Urinary bladder (tissue), 4 donors: ENCODE results near the gene ZNF185. TPM values are rescaled to one million over a fixed set of nuclear protein-coding genes. Genes with fewer than 3 reads are reported as not detected.

ENCODE experiments used
- DNase-seq: peaks from one replicate; pipeline ENCODE4 v3.0.0-alpha.2; 2015; ENCODE audit errors: extremely low spot score
- H3K27ac ChIP-seq: one replicate; pipeline ENCODE4 v1.5.1; 2013; ENCODE audit warnings: low read depth, mild to moderate bottlenecking, moderate library complexity
- H3K36me3 ChIP-seq: one replicate; pipeline ENCODE4 v1.6.1; 2013; ENCODE audit warnings: mild to moderate bottlenecking, moderate library complexity; ENCODE audit not compliant: insufficient read depth
- H3K4me1 ChIP-seq: one replicate; pipeline ENCODE4 v1.6.1; 2013; ENCODE audit warnings: mild to moderate bottlenecking, moderate library complexity; ENCODE audit not compliant: insufficient read depth
- H3K4me3 ChIP-seq: one replicate; pipeline ENCODE4 v1.5.1; 2013; ENCODE audit warnings: low read depth, low read length
- WGBS: extraction: QIAGEN DNeasy Blood & Tissue Kit; methylation state at CpG from one replicate; pipeline ENCODE4 v1.1.7; 2013; 5-methylcytosine and 5-hydroxymethylcytosine counted together
- polyA plus RNA-seq: library from polyadenylated mRNA; stranded (reverse); fragments of 200-250 nt; gene quantifications from one replicate; pipeline ENCODE4 v1.2.3, GENCODE V29; 2013
- total RNA-seq: library from RNA; depleted of rRNA; stranded (reverse); fragments of >200 nt; gene quantifications from one replicate; pipeline ENCODE4 v1.2.3, GENCODE V29; 2014
- donor health status: healthy with polysubstance abuse.
- donor health status: healthy.

The ZNF185 gene
- total and polyA plus RNA-seq, 2 donors: 5.3 to 9.7 TPM

DNA sequence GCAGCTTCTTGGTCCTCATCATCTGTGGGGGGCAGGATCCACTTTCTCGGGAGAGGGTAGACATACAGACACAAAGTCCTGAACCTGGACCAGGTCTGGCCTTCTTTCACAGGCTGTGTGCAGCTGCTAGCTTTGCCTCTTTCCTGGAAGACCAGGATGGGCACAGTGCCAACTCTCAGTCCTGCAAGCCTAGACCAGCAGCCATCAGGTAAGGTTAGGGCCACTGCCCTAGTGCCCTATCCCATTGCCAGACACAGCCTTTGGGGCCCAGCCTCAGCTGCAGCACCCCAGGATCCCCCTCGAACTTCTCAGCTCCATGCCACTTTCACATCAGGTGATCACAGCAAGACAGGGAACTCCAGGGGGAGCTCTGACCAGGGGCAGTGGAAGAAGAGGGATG is 38.4 kb downstream of the ZNF185 start:
- no peak for DNase-seq
- no peaks in the 10 kb centered on the region for H3K4me1 ChIP-seq
- H3K4me3 ChIP-seq: no peak overlapping the region
- H3K27ac ChIP-seq: no peak overlapping the region
- 75% methylated on average over 2 of the region's 2 CpGs for WGBS
- H3K36me3 ChIP-seq: no peaks in the 10 kb centered on the region

DNA sequence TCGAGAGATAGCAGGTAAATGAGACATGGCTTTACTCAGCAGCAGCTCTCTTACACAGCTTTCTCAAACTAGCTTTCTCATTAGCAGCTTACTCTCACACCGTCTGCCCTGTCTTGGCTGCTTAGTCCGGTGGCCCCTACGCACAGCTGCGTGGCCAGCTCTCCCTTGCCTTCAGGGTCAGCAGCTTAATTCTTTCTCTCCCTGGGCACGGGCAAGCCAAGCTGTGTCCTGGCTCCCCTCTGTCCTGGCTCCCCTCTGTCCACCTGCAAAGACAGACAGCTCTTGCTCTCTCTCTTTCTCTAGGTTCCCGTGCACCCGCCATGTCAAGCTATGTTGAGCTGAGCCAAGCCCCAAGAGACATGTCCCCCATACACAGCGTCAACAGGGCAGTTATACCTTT is 39.4 kb downstream of the ZNF185 start:
- no peaks in the 10 kb centered on the region for H3K4me1 ChIP-seq
- no peaks in the 10 kb centered on the region for H3K36me3 ChIP-seq
- WGBS: 86% methylated on average over 9 of the region's 9 CpGs
- H3K4me3 ChIP-seq: no peak overlapping the region
- DNase-seq: no peak
- no peak overlapping the region for H3K27ac ChIP-seq

DNA sequence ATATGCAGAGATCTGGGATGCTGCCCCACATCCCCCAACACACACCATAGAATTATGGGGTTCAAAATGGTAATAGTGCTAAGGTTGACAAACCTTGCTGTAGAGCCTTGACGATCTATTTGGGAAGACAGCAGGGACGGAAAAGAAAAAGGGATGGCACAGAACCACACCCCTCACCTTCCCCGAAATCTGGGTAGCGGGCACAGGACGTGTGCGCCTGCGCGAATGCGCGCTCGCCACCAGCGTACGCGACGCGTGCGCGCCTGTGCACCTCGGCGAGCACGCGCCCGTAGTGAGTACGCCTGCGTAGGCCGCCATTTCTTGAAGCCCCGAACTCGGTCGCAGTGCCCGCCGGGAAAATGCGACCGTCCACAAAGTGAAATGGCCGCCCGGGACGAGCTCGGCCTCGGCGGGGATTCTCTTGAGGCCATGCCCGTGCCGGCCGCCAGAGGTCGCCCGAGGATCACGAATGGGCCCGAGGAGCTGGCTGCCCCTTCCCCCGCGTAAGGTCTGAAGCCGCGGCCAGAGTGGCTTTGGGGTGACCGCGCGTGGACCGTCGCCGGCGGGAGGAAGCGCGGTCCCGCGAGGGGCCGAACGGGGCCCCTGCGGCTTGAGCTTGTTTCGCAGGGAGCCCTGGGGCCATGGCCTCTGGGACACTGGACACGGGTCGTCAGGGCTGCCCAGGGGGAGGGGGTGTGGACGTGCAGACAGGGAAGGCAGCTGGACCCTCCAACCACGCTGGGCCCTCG is 43.6 kb downstream of the ZNF185 start:
- WGBS: under 1% methylated on average over 69 of the region's 70 CpGs
- peak overlapping the region; percentile 81 for H3K27ac ChIP-seq
- no peaks in the 10 kb centered on the region for H3K4me1 ChIP-seq
- H3K36me3 ChIP-seq: no peaks in the 10 kb centered on the region
- H3K4me3 ChIP-seq: peak overlapping the region; percentile 35
- DNase-seq: peak; percentile 61

DNA sequence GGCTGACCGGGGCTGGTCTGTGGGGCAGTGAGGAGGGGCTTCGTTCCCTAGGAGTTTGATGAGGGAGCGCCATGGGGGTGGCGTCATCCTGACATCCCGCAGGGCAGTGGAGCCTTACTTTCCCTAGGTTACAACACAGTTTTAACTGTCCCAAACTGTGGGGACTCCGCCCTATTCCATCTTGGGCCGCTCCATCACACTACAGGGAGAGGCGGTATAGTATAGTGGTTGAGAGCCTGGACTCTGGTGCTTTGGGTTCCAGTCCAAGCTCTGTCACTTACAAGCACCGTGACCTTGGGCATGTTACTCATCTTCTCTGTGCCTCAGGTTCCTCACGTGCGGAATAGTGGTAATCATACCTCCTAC is 44.2 kb downstream of the ZNF185 start:
- DNase-seq: no peak
- Histone ChIP-seq H3K4me1 (no peaks in the 10 kb centered on the region), H3K4me3 (peak overlapping the region; percentile 24), H3K36me3 (no peaks in the 10 kb centered on the region), H3K27ac (peak overlapping the region; percentile 81)
- WGBS: 46% methylated on average over 11 of the region's 11 CpGs

DNA sequence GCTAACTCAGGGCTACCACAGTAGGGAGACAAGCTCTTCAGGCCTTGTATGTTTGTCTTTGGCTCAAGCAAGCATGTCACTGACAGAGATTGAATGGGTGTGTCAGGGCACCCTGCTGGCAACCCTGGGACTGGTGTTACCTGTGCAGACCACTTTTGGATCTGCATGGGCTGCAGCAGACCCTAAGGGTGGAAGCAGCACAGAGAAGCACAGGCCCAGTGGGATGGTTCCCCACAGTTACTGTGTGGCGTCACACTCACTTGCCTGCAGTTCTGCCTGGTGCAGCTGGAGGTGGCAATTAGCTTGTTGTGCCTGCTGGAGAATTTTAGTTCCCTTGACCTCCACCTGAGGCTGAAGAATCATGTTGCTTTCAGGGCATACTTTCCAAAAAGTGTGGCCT is 46.0 kb downstream of the ZNF185 start:
- Histone ChIP-seq H3K36me3 (no peaks in the 10 kb centered on the region), H3K27ac (no peak overlapping the region), H3K4me3 (no peak overlapping the region), H3K4me1 (no peaks in the 10 kb centered on the region)
- whole genome bisulfite sequencing: 96% methylated on average over 1 of the region's 1 CpG
- no peak for DNase-seq

DNA sequence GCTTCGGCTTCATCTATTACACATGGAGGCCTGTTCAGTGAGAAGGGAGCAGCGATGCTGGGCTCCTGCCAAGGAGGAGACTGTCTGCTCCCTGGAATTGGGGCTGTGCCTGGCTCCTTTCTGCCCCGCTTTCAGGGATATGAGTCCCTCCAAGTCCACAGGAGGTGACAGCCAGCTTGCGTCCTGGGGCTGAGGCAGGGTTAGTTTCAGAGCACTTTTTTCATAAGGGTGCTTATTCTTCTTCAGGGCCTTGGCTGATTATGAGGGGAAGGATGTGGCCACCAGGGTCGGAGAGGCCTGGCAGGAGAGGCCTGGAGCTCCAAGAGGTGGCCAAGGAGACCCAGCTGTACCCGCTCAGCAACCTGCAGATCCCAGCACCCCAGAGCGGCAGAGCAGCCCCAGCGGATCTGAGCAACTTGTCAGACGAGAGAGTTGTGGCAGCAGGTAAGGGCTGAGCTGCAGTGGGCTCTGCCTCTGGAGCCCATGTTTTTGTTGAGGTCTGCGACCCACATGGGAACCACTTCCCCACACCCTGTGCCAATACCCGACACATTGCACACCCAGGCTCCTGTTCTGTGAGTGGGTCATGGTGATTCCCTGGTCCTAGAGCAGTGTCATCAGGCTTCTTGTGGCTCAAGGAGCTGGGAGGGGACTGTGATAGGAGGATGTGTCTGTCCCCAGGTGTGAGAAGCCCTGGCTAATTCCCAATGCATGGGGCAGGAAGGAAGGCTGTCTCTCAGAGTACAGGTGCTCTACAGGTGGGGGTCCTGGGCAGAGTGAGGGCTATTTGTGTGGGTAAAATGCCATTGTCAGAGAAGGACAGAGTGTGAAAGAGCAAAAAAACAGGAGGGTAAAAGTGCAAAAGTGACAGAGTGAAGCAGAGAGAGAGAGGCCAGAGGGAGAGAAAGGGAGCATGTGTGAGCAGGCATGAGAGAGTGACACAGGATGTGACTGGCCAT is 47.4 kb downstream of the ZNF185 start:
- no peak overlapping the region for H3K4me3 ChIP-seq
- 96% methylated on average over 11 of the region's 11 CpGs for WGBS
- no peak overlapping the region for H3K27ac ChIP-seq
- H3K4me1 ChIP-seq: no peaks in the 10 kb centered on the region
- H3K36me3 ChIP-seq: no peaks in the 10 kb centered on the region
- no peak for DNase-seq

DNA sequence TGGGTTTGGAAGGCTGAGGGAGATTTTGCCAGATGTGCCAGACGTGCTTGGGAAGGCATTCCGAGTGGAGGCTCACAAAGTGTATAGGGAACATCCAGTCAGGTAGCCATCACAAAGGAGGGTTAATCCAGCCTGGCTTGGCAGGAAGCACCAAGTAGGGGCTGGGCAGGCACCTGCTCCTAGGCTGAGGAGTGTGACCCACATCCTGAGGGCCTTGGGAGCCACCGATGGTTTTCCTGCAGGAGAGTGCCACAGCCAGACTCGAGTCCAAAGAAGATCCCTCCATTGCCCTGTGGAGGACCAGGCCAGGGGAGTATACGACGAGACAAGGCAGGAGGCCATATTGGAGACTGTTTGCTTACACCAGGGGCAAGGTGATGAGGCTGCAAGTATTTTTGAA is 48.8 kb downstream of the ZNF185 start:
- H3K4me1 ChIP-seq: no peaks in the 10 kb centered on the region
- H3K27ac ChIP-seq: no peak overlapping the region
- H3K36me3 ChIP-seq: no peaks in the 10 kb centered on the region
- no peak overlapping the region for H3K4me3 ChIP-seq
- DNase-seq: no peak
- WGBS: 92% methylated on average over 6 of the region's 6 CpGs

Other genes with a start within 250 kb of the ZNF185 start
- not detected for gene MAGEA3, start 199.3 kb upstream of the ZNF185 start, total RNA-seq
- gene MAGEA3, start 199.3 kb upstream of the ZNF185 start, polyA plus RNA-seq: not detected
- not detected for gene CSAG2, start 188.8 kb upstream of the ZNF185 start, total RNA-seq
- gene CSAG2, start 188.8 kb upstream of the ZNF185 start, polyA plus RNA-seq: not detected
- gene MAGEA2B, start 183.4 kb upstream of the ZNF185 start, total RNA-seq: not detected
- not detected for gene MAGEA2B, start 183.4 kb upstream of the ZNF185 start, polyA plus RNA-seq
- not detected for gene CSAG1, start 164.3 kb upstream of the ZNF185 start, total RNA-seq
- not detected for gene CSAG1, start 164.3 kb upstream of the ZNF185 start, polyA plus RNA-seq
- gene MAGEA12, start 164.3 kb upstream of the ZNF185 start, total RNA-seq: not detected
- gene MAGEA12, start 164.3 kb upstream of the ZNF185 start, polyA plus RNA-seq: not detected
- gene MAGEA2, start 144.2 kb upstream of the ZNF185 start, total RNA-seq: not detected
- gene MAGEA2, start 144.2 kb upstream of the ZNF185 start, polyA plus RNA-seq: not detected
- gene CSAG3, start 138.8 kb upstream of the ZNF185 start, total RNA-seq: not detected
- not detected for gene CSAG3, start 138.8 kb upstream of the ZNF185 start, polyA plus RNA-seq
- gene MAGEA6, start 128.4 kb upstream of the ZNF185 start, total RNA-seq: not detected
- not detected for gene MAGEA6, start 128.4 kb upstream of the ZNF185 start, polyA plus RNA-seq
- 38.3 TPM for gene CETN2, start 67.3 kb upstream of the ZNF185 start, total RNA-seq
- 44.1 TPM for gene CETN2, start 67.3 kb upstream of the ZNF185 start, polyA plus RNA-seq
- 6.2 TPM for gene NSDHL, start 67.0 kb upstream of the ZNF185 start, total RNA-seq
- gene NSDHL, start 67.0 kb upstream of the ZNF185 start, polyA plus RNA-seq: 15.5 TPM
- not detected for gene PNMA5, start 96.0 kb downstream of the ZNF185 start, total RNA-seq
- gene PNMA5, start 96.0 kb downstream of the ZNF185 start, polyA plus RNA-seq: 0.04 TPM
- gene PNMA3, start 158.4 kb downstream of the ZNF185 start, total RNA-seq: 0.42 TPM
- gene PNMA3, start 158.4 kb downstream of the ZNF185 start, polyA plus RNA-seq: 0.08 TPM
- gene PNMA6A, start 174.4 kb downstream of the ZNF185 start, total RNA-seq: 1.7 TPM
- gene PNMA6A, start 174.4 kb downstream of the ZNF185 start, polyA plus RNA-seq: 0.72 TPM